ENCODE measurements around the gene ZNF827.

GRCh38 chr4:145859426-145859825 is 79.2 kb downstream of the ZNF827 start:
- no peak for TF ChIP-seq CTCF (IDR thresholded peaks at IDR 0.05)
- no peak for TF ChIP-seq POLR2A (IDR thresholded peaks at IDR 0.05)
